ENCODE measurements around the gene GRIFIN. TPM values are rescaled to one million over a fixed set of nuclear protein-coding genes. Genes with fewer than 3 reads are reported as not detected.

Gene GRIFIN
- total and polyA plus RNA-seq, 9 of the 15 experiments (the other 6 are each of a cell fraction or from before 2014, with no cell fraction given): not detected

- BruUV-seq (replicated peaks): no TSS peak
- Histone ChIP-seq H3K79me2 (ENCODE audit: control insufficient read depth, insufficient read depth, low read length) (no peaks in the 10 kb centered on the region), H3K27me3 (ENCODE audit: control insufficient read depth in 2 of 2, insufficient read depth in 2 of 2, low read length in 2 of 2) (peaks cover 0 to 30% of the 10 kb centered on the region in 2 experiments; a peak in 2 of 5 replicates), H3K4me1 (replicated peaks in 1 of 2; ENCODE audit: control insufficient read depth in 2 of 2, insufficient read depth in 2 of 2, low read length in 2 of 2) (peaks cover 0 to 74% of the 10 kb centered on the region in 2 experiments; a peak in 4 of 5 replicates), H3K36me3 (ENCODE audit: control insufficient read depth, insufficient read depth, low read length) (no peaks in the 10 kb centered on the region), H3K9me1 (ENCODE audit: control insufficient read depth, insufficient read depth, low read length) (no peaks in the 10 kb centered on the region), H3K4me3 (no peak overlapping the region), H2AFZ (ENCODE audit: low read depth, low read length) (peak overlapping the region; percentile 80), H3K4me2 (ENCODE audit: insufficient read depth, low read length) (peak overlapping the region; percentile 68; the same call in 1 of the 2 replicates), H3K27ac (ENCODE audit: extremely low read depth, low read depth, low read length) (no peak overlapping the region), H4K20me1 (replicated peaks; ENCODE audit: control insufficient read depth, insufficient read depth, low read length) (peaks cover 4% of the 10 kb centered on the region), H3K9me3 (replicated peaks; ENCODE audit: control insufficient read depth, insufficient read depth, low read depth, low read length) (no peaks in the 10 kb centered on the region), H3K9ac (ENCODE audit: insufficient read depth in 1 of 2, low read depth in 2 of 2, low read length in 2 of 2) (peak overlapping the region in 1 of 2 experiments; percentile 89; a peak in 2 of 4 replicates)
- ChIA-PET CTCF (ENCODE audit: low intra/inter-chr PET ratio) (no interaction called here), POLR2A (no interaction called here)
- 29% methylated on average over 10 of the region's 41 CpGs for WGBS (ENCODE audit: insufficient coverage, low coverage, missing lambda C conversion rate)
- ATAC-seq (no peak), DNase-seq (ENCODE audit: extremely low read depth in 1 of 4, low spot score in 3 of 4) (peak in 2 of 4 experiments; percentile 63 to 64), FAIRE-seq (no peak)
- in situ Hi-C loops (cut with MboI): no loop called here
- intact Hi-C loops (cut with micrococcal nuclease): no loop called here
- no peak for TF ChIP-seq NCOA6 (IDR thresholded peaks at IDR 0.05)
- no peak for TF ChIP-seq MEF2A (IDR thresholded peaks at IDR 0.05; ENCODE audit: control insufficient read depth, low read depth, low read length)
- TF ChIP-seq ARID1B (IDR thresholded peaks at IDR 0.05): no peak
- TF ChIP-seq NFYB (IDR thresholded peaks at IDR 0.05; ENCODE audit: extremely low read depth, insufficient read length): no peak
- peak in 1 of 2 experiments; percentile 52 for TF ChIP-seq E2F6 (IDR thresholded peaks at IDR 0.05; ENCODE audit: borderline replicate concordance in 1 of 2, extremely low read depth in 1 of 2, insufficient read depth in 1 of 2, insufficient read length in 1 of 2, low read depth in 1 of 2, low read length in 1 of 2, poor library complexity in 1 of 2, severe bottlenecking in 1 of 2)
These were observed 42.5 kb upstream of the GRIFIN start for GRCh38 chr7:2518737-2519118.
